PC-9 (cell line): ENCODE results near the gene HPCAL4.

Experiments used
- CTCF ChIP-seq: fragments of 200-600 bp; sonication (generic); conservative IDR thresholded peaks from 2 replicates; pipeline ENCODE4 v1.6.1; 2017; ENCODE audit warnings: mixed run types, antibody characterized with exemption, mild to moderate bottlenecking, moderate library complexity
- EZH2 ChIP-seq: fragments of 200-600 bp; sonication (generic); IDR thresholded peaks from 2 replicates; pipeline ENCODE4 v1.8.0; 2017; ENCODE audit warnings: antibody characterized with exemption, low read depth

GRCh38 chr1:39681294-39681693, 9.9 kb downstream of the HPCAL4 start:
- TF ChIP-seq CTCF = no peak
- TF ChIP-seq EZH2 = no peak
